ENCODE results near the gene ABHD6. TPM values are rescaled to one million over a fixed set of nuclear protein-coding genes. Genes with fewer than 3 reads are reported as not detected.
A peak's percentile ranks its signal among the peaks of the same experiment; 100 is the strongest.

ABHD6 gene
- total and polyA plus RNA-seq, 9 of the 15 experiments (the other 6 are each of a cell fraction or from before 2014, with no cell fraction given): 0.53 to 3.6 (median 2.5) TPM

- TF ChIP-seq U2AF2 (optimal IDR thresholded peaks at IDR 0.05; ENCODE audit: low read depth, low read length) (no peak), KDM4B (IDR thresholded peaks at IDR 0.05; ENCODE audit: borderline replicate concordance in 2 of 2, low read depth in 1 of 2) (no peak), SIX5 (IDR thresholded peaks at IDR 0.05; ENCODE audit: borderline replicate concordance in 1 of 2, insufficient read depth in 1 of 2, low read depth in 1 of 2, low read length in 2 of 2) (no peak), KLF13 (tag; IDR thresholded peaks at IDR 0.05; ENCODE audit: borderline replicate concordance, low read depth) (no peak), TAF15 (IDR thresholded peaks at IDR 0.05; ENCODE audit: low read depth, low read length) (no peak), KDM2B (CRISPR knock-in tag; IDR thresholded peaks at IDR 0.05) (no peak), ZBTB43 (CRISPR knock-in tag; IDR thresholded peaks at IDR 0.05) (no peak), POU5F1 (IDR thresholded peaks at IDR 0.05; ENCODE audit: borderline replicate concordance, low read depth, low read length, partially characterized antibody) (no peak), MBD1 (CRISPR knock-in tag; IDR thresholded peaks at IDR 0.05) (no peak), TCF15 (CRISPR knock-in tag; IDR thresholded peaks at IDR 0.05) (no peak), ZNF589 (CRISPR knock-in tag; IDR thresholded peaks at IDR 0.05; ENCODE audit: low read depth) (no peak), ZNF639 (CRISPR knock-in tag; conservative IDR thresholded peaks at IDR 0.05 in 1 of 2, IDR thresholded peaks at IDR 0.05 in 1 of 2) (peak in 1 of 2 experiments; percentile 49; a peak in 1 of 4 replicates), ZBTB34 (CRISPR knock-in tag; IDR thresholded peaks at IDR 0.05) (no peak), CHD2 (IDR thresholded peaks at IDR 0.05; ENCODE audit: low read depth, low read length) (no peak), TCF3 (CRISPR knock-in tag; IDR thresholded peaks at IDR 0.05) (no peak), ZBED1 (IDR thresholded peaks at IDR 0.05) (no peak), ZNF354B (CRISPR knock-in tag; IDR thresholded peaks at IDR 0.05) (no peak), ETV5 (CRISPR knock-in tag; IDR thresholded peaks at IDR 0.05; ENCODE audit: low read depth) (peak; percentile 89), NR4A1 (CRISPR knock-in tag; IDR thresholded peaks at IDR 0.05) (no peak), NR4A1 (tag; IDR thresholded peaks at IDR 0.05) (no peak)
These were observed 68.5 kb downstream of the ABHD6 start, which contains the start of the genes HTD2 and RPP14 (continued) for GRCh38 chr3:58305882-58306711.

Measured in K562 (cell line).